GM12878 (cell line): ENCODE results near the gene SLC9A7. TPM values are rescaled to one million over a fixed set of nuclear protein-coding genes. Genes with fewer than 3 reads are reported as not detected.

Experiments used
- CREM ChIP-seq: IDR thresholded peaks from 2 replicates; pipeline ENCODE4 v1.6.1; 2014; ENCODE audit warnings: antibody characterized with exemption, low read depth
- EGR1 ChIP-seq, 2 experiments: IDR thresholded peaks; 1 replicate in 1 of 2; 2 replicates in 1 of 2; pipeline ENCODE4 v1.6.1; 2011 to 2012; ENCODE audit warnings: low read depth in 2 of 2, low read length in 2 of 2, borderline replicate concordance in 1 of 2, mild to moderate bottlenecking in 1 of 2, moderate library complexity in 1 of 2
- EZH2 ChIP-seq: IDR thresholded peaks from 2 replicates; pipeline ENCODE4 v1.6.1; 2012; ENCODE audit warnings: low read depth, mild to moderate bottlenecking, control low read depth, inconsistent platforms, low read length, borderline replicate concordance; ENCODE audit not compliant: control insufficient read depth
- HDAC2 ChIP-seq: fragments of 200-600 bp; sonication (generic); IDR thresholded peaks from 2 replicates; pipeline ENCODE4 v1.6.1; 2017
- LARP7 ChIP-seq: fragments of 450-650 bp; IDR thresholded peaks from 2 replicates; pipeline ENCODE4 v1.6.1; 2017; ENCODE audit warnings: mild to moderate bottlenecking
- MLLT1 ChIP-seq: fragments of 450-650 bp; IDR thresholded peaks from 2 replicates; pipeline ENCODE4 v1.6.1; 2016; ENCODE audit warnings: mild to moderate bottlenecking
- MXI1 ChIP-seq: fragments of 150-350 bp; IDR thresholded peaks from 2 replicates; pipeline ENCODE4 v1.6.1; 2011; ENCODE audit warnings: low read depth, mild to moderate bottlenecking, inconsistent platforms, low read length, improper control_type of control experiment
- NR2F1 ChIP-seq: fragments of 450-650 bp; conservative IDR thresholded peaks from 2 replicates; pipeline ENCODE4 v1.6.1; 2017; ENCODE audit warnings: mild to moderate bottlenecking
- PBX3 ChIP-seq: IDR thresholded peaks from 2 replicates; pipeline ENCODE4 v1.6.1; 2011; ENCODE audit warnings: mild to moderate bottlenecking, low read depth, low read length, moderate library complexity; ENCODE audit not compliant: insufficient replicate concordance
- POLR2A ChIP-seq: IDR thresholded peaks from 2 replicates; pipeline ENCODE4 v1.6.1; 2011; ENCODE audit warnings: low read depth, mild to moderate bottlenecking, low read length
- POLR2AphosphoS2 ChIP-seq: IDR thresholded peaks from 2 replicates; pipeline ENCODE4 v1.6.1; 2011; ENCODE audit warnings: low read depth, mild to moderate bottlenecking, low read length, improper control_type of control experiment, moderate library complexity
- RUNX3 ChIP-seq: IDR thresholded peaks from 2 replicates; pipeline ENCODE4 v1.6.1; 2012; ENCODE audit warnings: low read length, inconsistent platforms
- TARDBP ChIP-seq: IDR thresholded peaks from 2 replicates; pipeline ENCODE4 v1.6.1; 2016; ENCODE audit warnings: borderline replicate concordance
- TCF12 ChIP-seq: IDR thresholded peaks from 2 replicates; pipeline ENCODE4 v1.6.1; 2011; ENCODE audit warnings: low read depth, mild to moderate bottlenecking, low read length
- YBX1 ChIP-seq: fragments of 450-650 bp; IDR thresholded peaks from 2 replicates; pipeline ENCODE4 v1.6.1; 2016; ENCODE audit warnings: antibody characterized with exemption
- YY1 ChIP-seq: IDR thresholded peaks from 2 replicates; pipeline ENCODE4 v1.6.1; 2011; ENCODE audit warnings: low read depth, mild to moderate bottlenecking, low read length
- ZSCAN29 ChIP-seq: fragments of 450-650 bp; IDR thresholded peaks from 2 replicates; pipeline ENCODE4 v1.6.1; 2017; ENCODE audit warnings: mild to moderate bottlenecking, moderate library complexity
- polyA plus RNA-seq, 11 experiments: library from polyadenylated mRNA; depleted of rRNA in 4 of 11; unstranded in 6 of 11; stranded (reverse) in 5 of 11; fragments of >200 nt; fragmentation: Nextera tagmentation in 4 of 11; fragmentation: Illumina TruSeq in 1 of 11; extraction: Ambion mirVana in 4 of 11; extraction: Trizol in 1 of 11; gene quantifications; 1 replicate in 1 of 11; 2 replicates in 10 of 11; pipeline versions ENCODE4 v1.2.1 to v1.2.3, GENCODE V29; 2011 to 2016; ENCODE audit warnings: inconsistent platforms in 2 of 11, missing spikeins in 2 of 11, low read depth in 1 of 11
- total RNA-seq, 4 experiments: library from RNA; depleted of rRNA in 3 of 4; stranded (reverse); fragments of >200 nt in 3 of 4; fragmentation: Illumina TruSeq in 1 of 4; extraction: Trizol in 1 of 4; gene quantifications; 2 replicates each; pipeline versions ENCODE4 v1.2.1 to v1.2.3, GENCODE V29; 2013 to 2021
- TF ChIP-seq, protein P1 (sequence below): fragments of 450-650 bp; IDR thresholded peaks from 2 replicates; pipeline ENCODE4 v1.6.1; 2017; ENCODE audit warnings: low read depth, mild to moderate bottlenecking, moderate library complexity
- TF ChIP-seq, protein P2 (sequence below): fragments of 450-650 bp; IDR thresholded peaks from 2 replicates; pipeline ENCODE4 v1.6.1; 2017; ENCODE audit warnings: mild to moderate bottlenecking, low read depth, inconsistent platforms; ENCODE audit not compliant: poor library complexity, severe bottlenecking
- TF ChIP-seq, protein P3 (sequence below): fragments of 150-350 bp; IDR thresholded peaks from 2 replicates; pipeline ENCODE4 v1.6.1; 2014; ENCODE audit warnings: mild to moderate bottlenecking, low read depth, low read length

Gene SLC9A7
- total and polyA plus RNA-seq, 10 of the 15 experiments (the other 5 are each of a cell fraction or from before 2014, with no cell fraction given): 5.0 to 62.8 (median 30.5) TPM

DNA sequence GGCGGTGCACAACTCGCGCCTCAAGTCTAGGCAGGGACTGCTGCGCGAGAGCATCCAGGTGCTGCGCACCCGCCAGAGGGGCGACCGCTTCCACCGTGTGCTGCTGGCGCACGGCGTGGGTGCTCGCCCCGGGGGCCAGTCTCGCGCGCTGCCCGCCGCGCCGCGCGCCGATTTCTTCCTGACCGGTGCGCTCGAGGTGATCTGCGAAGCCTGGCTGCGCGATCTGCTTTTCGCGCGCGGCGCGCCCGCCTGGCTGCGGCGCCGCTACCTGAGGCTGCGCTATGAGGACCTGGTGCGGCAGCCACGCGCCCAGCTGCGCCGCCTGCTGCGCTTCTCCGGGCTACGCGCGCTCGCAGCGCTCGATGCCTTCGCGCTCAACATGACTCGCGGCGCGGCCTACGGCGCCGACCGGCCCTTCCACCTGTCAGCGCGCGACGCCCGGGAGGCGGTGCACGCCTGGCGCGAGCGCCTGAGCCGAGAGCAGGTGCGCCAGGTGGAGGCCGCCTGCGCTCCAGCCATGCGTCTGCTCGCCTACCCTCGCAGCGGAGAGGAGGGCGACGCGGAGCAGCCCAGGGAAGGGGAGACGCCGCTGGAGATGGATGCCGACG, 184.0 kb downstream of the SLC9A7 start (continued):
- TF ChIP-seq TARDBP (no peak), TCF12 (0 out of 2 replicates have a peak, but pooled peaks have one; percentile 13), POLR2AphosphoS2 (no peak), YY1 (no peak), NR2F1 (no peak), YBX1 (no peak), MLLT1 (no peak), RUNX3 (no peak), CREM (no peak), HDAC2 (no peak), POLR2A (peak; percentile 20; the same call in 1 of the 2 replicates), ZSCAN29 (no peak), MXI1 (no peak), PBX3 (no peak), LARP7 (peak; percentile 43), EGR1 (IDR thresholded peaks at IDR 0.05; ENCODE audit: borderline replicate concordance in 1 of 2, low read depth in 2 of 2, low read length in 2 of 2) (no peak), EZH2 (no peak)
- TF ChIP-seq, protein P1, sequence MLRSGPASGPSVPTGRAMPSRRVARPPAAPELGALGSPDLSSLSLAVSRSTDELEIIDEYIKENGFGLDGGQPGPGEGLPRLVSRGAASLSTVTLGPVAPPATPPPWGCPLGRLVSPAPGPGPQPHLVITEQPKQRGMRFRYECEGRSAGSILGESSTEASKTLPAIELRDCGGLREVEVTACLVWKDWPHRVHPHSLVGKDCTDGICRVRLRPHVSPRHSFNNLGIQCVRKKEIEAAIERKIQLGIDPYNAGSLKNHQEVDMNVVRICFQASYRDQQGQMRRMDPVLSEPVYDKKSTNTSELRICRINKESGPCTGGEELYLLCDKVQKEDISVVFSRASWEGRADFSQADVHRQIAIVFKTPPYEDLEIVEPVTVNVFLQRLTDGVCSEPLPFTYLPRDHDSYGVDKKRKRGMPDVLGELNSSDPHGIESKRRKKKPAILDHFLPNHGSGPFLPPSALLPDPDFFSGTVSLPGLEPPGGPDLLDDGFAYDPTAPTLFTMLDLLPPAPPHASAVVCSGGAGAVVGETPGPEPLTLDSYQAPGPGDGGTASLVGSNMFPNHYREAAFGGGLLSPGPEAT: no peak
- TF ChIP-seq, protein P2, sequence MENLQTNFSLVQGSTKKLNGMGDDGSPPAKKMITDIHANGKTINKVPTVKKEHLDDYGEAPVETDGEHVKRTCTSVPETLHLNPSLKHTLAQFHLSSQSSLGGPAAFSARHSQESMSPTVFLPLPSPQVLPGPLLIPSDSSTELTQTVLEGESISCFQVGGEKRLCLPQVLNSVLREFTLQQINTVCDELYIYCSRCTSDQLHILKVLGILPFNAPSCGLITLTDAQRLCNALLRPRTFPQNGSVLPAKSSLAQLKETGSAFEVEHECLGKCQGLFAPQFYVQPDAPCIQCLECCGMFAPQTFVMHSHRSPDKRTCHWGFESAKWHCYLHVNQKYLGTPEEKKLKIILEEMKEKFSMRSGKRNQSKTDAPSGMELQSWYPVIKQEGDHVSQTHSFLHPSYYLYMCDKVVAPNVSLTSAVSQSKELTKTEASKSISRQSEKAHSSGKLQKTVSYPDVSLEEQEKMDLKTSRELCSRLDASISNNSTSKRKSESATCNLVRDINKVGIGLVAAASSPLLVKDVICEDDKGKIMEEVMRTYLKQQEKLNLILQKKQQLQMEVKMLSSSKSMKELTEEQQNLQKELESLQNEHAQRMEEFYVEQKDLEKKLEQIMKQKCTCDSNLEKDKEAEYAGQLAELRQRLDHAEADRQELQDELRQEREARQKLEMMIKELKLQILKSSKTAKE: no peak
- TF ChIP-seq, protein P3, sequence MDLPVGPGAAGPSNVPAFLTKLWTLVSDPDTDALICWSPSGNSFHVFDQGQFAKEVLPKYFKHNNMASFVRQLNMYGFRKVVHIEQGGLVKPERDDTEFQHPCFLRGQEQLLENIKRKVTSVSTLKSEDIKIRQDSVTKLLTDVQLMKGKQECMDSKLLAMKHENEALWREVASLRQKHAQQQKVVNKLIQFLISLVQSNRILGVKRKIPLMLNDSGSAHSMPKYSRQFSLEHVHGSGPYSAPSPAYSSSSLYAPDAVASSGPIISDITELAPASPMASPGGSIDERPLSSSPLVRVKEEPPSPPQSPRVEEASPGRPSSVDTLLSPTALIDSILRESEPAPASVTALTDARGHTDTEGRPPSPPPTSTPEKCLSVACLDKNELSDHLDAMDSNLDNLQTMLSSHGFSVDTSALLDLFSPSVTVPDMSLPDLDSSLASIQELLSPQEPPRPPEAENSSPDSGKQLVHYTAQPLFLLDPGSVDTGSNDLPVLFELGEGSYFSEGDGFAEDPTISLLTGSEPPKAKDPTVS: no peak
